Measurements from ENCODE around the gene C12orf42.
"Not testable (repeated sequence)": the region's sequence is repeated elsewhere in the genome, so short reads cannot be mapped to it uniquely, and the experiment has no call there.

Gene C12orf42

GRCh38 chr12:103494734-103495468 is 867 bp downstream of the C12orf42 start:
- no peak for DNase-seq

GRCh38 chr12:103494051-103494733 is 1.6 kb downstream of the C12orf42 start:
- no peak for DNase-seq

GRCh38 chr12:103493199-103493598 is 2.6 kb downstream of the C12orf42 start:
- DNase-seq, result no peak

- DNase-seq, result no peak
Observed at GRCh38 chr12:103482365-103482764, 13.4 kb downstream of the C12orf42 start.

- DNase-seq, result no peak
Observed at GRCh38 chr12:103475073-103475472, 20.7 kb downstream of the C12orf42 start.

GRCh38 chr12:103470664-103471063 is 25.1 kb downstream of the C12orf42 start:
- no peak for DNase-seq

- no peak for DNase-seq
Observed at GRCh38 chr12:103469719-103470118, 26.0 kb downstream of the C12orf42 start.

- no peak for DNase-seq
Observed at GRCh38 chr12:103468837-103469236, 26.9 kb downstream of the C12orf42 start.

GRCh38 chr12:103462675-103463074 is 33.1 kb downstream of the C12orf42 start:
- no peak for DNase-seq

GRCh38 chr12:103457471-103457870 is 38.3 kb downstream of the C12orf42 start:
- DNase-seq, result no peak

- DNase-seq, result no peak
Observed at GRCh38 chr12:103456006-103456405, 39.8 kb downstream of the C12orf42 start.

GRCh38 chr12:103455020-103455763 is 40.6 kb downstream of the C12orf42 start:
- no peak for DNase-seq

GRCh38 chr12:103444983-103445382 is 50.8 kb downstream of the C12orf42 start:
- no peak for DNase-seq

GRCh38 chr12:103442822-103443221 is 52.9 kb downstream of the C12orf42 start:
- DNase-seq, result no peak

GRCh38 chr12:103442182-103442555 is 53.6 kb downstream of the C12orf42 start:
- no peak for DNase-seq

GRCh38 chr12:103441437-103442181 is 54.2 kb downstream of the C12orf42 start:
- no peak for DNase-seq

- DNase-seq, result not testable (repeated sequence)
Observed at GRCh38 chr12:103434165-103435105, 61.3 kb downstream of the C12orf42 start.

GRCh38 chr12:103431950-103432349 is 63.8 kb downstream of the C12orf42 start:
- no peak for DNase-seq

- DNase-seq, result no peak
Observed at GRCh38 chr12:103431387-103431786, 64.4 kb downstream of the C12orf42 start.

- not testable (repeated sequence) for DNase-seq
Observed at GRCh38 chr12:103425674-103426073, 70.1 kb downstream of the C12orf42 start.

- DNase-seq, result not testable (repeated sequence)
Observed at GRCh38 chr12:103424849-103425586, 70.8 kb downstream of the C12orf42 start.

All from AML-193 (cell line).